Thyroid gland (tissue), 4 donors: ENCODE measurements around the gene AVPR1B. TPM values are rescaled to one million over a fixed set of nuclear protein-coding genes. Genes with fewer than 3 reads are reported as not detected.

Experiments
- DNase-seq, 2 donors: peaks; one replicate each; pipeline ENCODE4 v3.0.0-alpha.2; 2019
- H3K27ac ChIP-seq, 3 donors: fragments of 200-600 bp; sonication (generic); 1 replicate in 2 of 3; 2 replicates in 1 of 3; pipeline ENCODE4 v1.5.1; 2016 to 2019; ENCODE audit warnings: mild to moderate bottlenecking in 1 of 3, moderate library complexity in 1 of 3
- H3K27me3 ChIP-seq: fragments of 200-600 bp; sonication (generic); one replicate; pipeline ENCODE4 v1.5.1; 2019
- H3K36me3 ChIP-seq, 2 donors: fragments of 200-600 bp; sonication (generic); one replicate each; pipeline ENCODE4 v1.5.1; 2016 to 2019
- H3K4me1 ChIP-seq, 2 donors: fragments of 200-600 bp; sonication (generic); one replicate each; pipeline ENCODE4 v1.5.1; 2017 to 2019
- H3K4me3 ChIP-seq, 3 donors: fragments of 200-600 bp; sonication (generic); replicated peaks in 1 of 3; 1 replicate in 2 of 3; 2 replicates in 1 of 3; pipeline ENCODE4 v1.5.1; 2016; ENCODE audit warnings: mild to moderate bottlenecking in 1 of 3
- H3K9me3 ChIP-seq: fragments of 200-600 bp; sonication (generic); one replicate; pipeline ENCODE4 v1.5.1; 2017
- CTCF ChIP-seq, 6 experiments: fragments of 200-600 bp in 3 of 6; fragments of 450-650 bp in 3 of 6; sonication (generic) in 3 of 6; IDR thresholded peaks; one replicate each; pipeline ENCODE4 v1.5.1; 2016 to 2019; ENCODE audit warnings: antibody characterized with exemption in 6 of 6, mild to moderate bottlenecking in 2 of 6, inconsistent platforms in 1 of 6, moderate library complexity in 1 of 6
- POLR2A ChIP-seq, 2 donors: fragments of 450-650 bp; IDR thresholded peaks; one replicate each; pipeline ENCODE4 v1.6.1; 2017; ENCODE audit warnings: antibody characterized with exemption in 2 of 2, mild to moderate bottlenecking in 2 of 2, moderate library complexity in 1 of 2
- WGBS, 2 donors: methylation state at CpG; one replicate each; pipeline ENCODE4 v1.1.5; 2017; 5-methylcytosine and 5-hydroxymethylcytosine counted together
- intact Hi-C: fragments of 100-400 bp; cut with DNase I; formaldehyde crosslinking; loops from one replicate; pipeline ENCODE4 v1.15.1; 2023
- total RNA-seq, 4 donors: library from RNA; depleted of rRNA; stranded (reverse); fragments of >200 nt; gene quantifications; one replicate each; pipeline ENCODE4 v1.2.3, GENCODE V29; 2016

AVPR1B gene
- total RNA-seq, 4 donors from 2014 or later: 0.11 to 0.68 (median 0.38) TPM; not detected in 1

DNA sequence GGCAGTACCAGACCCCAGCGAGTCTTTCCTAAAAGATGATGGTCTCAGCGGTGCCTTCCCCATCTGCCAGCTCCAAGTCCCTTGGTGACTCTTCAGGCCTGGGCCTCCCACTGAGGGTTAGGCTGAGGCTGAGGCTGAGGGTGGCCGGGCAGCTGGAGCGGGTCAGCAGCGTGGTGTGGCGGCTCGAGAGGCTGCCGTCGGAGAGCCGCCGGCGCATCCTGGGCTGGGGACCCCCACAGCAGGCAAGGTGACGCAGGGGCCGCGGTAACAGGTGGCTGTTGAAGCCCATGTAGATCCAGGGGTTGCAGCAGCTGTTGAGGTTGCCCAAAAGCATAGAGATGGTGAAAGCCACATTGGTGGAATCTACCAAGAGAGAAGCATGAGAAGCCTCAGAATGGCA, 7.0 kb downstream of the AVPR1B start:
- H3K27me3 ChIP-seq: no peaks in the 10 kb centered on the region
- intact Hi-C loops: no loop called here
- H3K4me3 ChIP-seq: no peak overlapping the region
- no peak overlapping the region for H3K27ac ChIP-seq
- TF ChIP-seq CTCF (IDR thresholded peaks at IDR 0.05) (no peak), POLR2A (IDR thresholded peaks at IDR 0.05) (no peak)
- H3K36me3 ChIP-seq: no peaks in the 10 kb centered on the region
- H3K9me3 ChIP-seq: no peaks in the 10 kb centered on the region
- peaks cover 0 to 13% of the 10 kb centered on the region in 2 donors for H3K4me1 ChIP-seq
- WGBS, 2 donors: 97 to 99% methylated on average over 11 to 15 of the region's 15 CpGs
- DNase-seq: no peak

DNA sequence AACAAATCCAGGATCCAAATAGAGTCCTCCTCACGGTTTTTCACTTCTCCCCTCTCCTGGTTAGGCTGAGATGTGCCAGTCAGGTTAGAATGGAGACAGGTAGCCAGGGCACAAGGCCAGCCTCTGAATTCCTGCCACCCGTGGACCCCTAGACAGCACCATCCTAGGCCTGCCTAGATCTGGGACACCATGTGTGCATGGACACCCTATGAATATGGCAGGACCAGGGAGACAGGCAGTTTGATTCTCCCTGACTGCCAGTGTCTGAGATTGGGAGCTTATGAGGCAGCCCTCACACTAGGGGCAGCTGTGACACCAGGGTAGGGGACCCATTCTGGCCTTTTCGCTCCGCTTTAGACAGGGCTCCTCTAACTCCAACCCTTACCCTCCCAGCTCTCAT, 7.5 kb downstream of the AVPR1B start:
- TF ChIP-seq POLR2A (IDR thresholded peaks at IDR 0.05): no peak
- no peak for TF ChIP-seq CTCF (IDR thresholded peaks at IDR 0.05)
- Histone ChIP-seq H3K36me3 (no peaks in the 10 kb centered on the region), H3K27me3 (no peaks in the 10 kb centered on the region), H3K27ac (no peak overlapping the region), H3K9me3 (no peaks in the 10 kb centered on the region), H3K4me3 (no peak overlapping the region), H3K4me1 (peaks cover 0 to 13% of the 10 kb centered on the region in 2 donors)
- intact Hi-C loops: loop anchor here (2.0 to 10.0 kb wide), 4 partner anchors 75 to 315 kb away; no protein-coding TSS in a partner anchor
- 89 to 93% methylated on average over 4 of the region's 4 CpGs for WGBS, 2 donors
- DNase-seq: no peak

DNA sequence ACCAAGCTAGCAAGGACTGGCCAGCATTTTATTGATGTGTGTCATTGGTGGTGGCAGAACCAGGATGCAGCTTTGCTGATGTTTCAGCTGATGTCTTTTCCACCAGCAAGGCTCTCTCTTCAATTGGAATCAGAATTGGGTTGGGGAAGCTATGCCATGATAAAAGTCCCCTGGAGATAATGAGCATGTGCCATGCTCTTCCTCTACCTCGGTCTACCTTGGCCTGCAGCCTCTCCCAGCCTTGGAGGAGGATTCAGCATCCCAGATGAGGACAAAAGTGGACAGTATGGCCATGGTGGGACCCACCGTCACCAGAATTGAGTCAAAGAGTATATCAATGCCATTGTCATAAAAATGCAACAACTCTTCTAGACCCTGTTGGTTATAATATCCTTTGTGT, 8.6 kb downstream of the AVPR1B start:
- Histone ChIP-seq H3K36me3 (no peaks in the 10 kb centered on the region), H3K4me3 (no peak overlapping the region), H3K27me3 (no peaks in the 10 kb centered on the region), H3K9me3 (no peaks in the 10 kb centered on the region), H3K27ac (no peak overlapping the region), H3K4me1 (peaks cover 0 to 13% of the 10 kb centered on the region in 2 donors)
- 91% methylated on average over 2 of the region's 2 CpGs for WGBS, 2 donors
- no peak for TF ChIP-seq POLR2A (IDR thresholded peaks at IDR 0.05)
- no peak for TF ChIP-seq CTCF (IDR thresholded peaks at IDR 0.05)
- intact Hi-C loops: loop anchor here (2.0 to 10.0 kb wide), 4 partner anchors 74 to 314 kb away; no protein-coding TSS in a partner anchor
- DNase-seq: no peak

DNA sequence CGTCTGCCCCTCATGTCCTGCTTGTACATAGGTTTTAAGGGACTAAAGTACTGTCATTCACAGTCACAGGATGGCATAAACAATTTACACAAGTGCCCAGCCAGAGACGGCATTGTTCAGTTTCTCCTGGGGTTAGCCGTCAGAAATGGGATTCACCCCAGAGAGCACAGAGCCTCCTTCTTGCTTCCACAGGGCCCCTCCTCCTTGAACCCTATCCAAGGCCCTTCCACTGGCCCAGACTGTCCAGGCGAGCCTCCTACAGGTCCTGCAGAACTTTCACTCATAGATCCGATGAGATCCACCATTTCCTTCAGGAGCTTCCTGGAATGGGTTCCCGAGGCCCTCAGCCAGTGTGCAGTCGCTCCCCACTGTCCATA, 10.0 kb downstream of the AVPR1B start:
- Histone ChIP-seq H3K27ac (no peak overlapping the region), H3K4me3 (no peak overlapping the region), H3K4me1 (peaks cover 0 to 6% of the 10 kb centered on the region in 2 donors), H3K36me3 (no peaks in the 10 kb centered on the region), H3K27me3 (no peaks in the 10 kb centered on the region), H3K9me3 (no peaks in the 10 kb centered on the region)
- DNase-seq: no peak
- TF ChIP-seq POLR2A (IDR thresholded peaks at IDR 0.05): no peak
- TF ChIP-seq CTCF (IDR thresholded peaks at IDR 0.05): no peak
- intact Hi-C loops: loop anchor here (5.0 to 10.0 kb wide), 3 partner anchors 72 to 312 kb away; no protein-coding TSS in a partner anchor
- WGBS, 2 donors: 49 to 65% methylated on average over 6 to 7 of the region's 7 CpGs

GRCh38 chr1:206106328-206107167, 10.6 kb downstream of the AVPR1B start:
- Histone ChIP-seq H3K27me3 (no peaks in the 10 kb centered on the region), H3K9me3 (no peaks in the 10 kb centered on the region), H3K4me3 (no peak overlapping the region), H3K4me1 (peaks cover 0 to 6% of the 10 kb centered on the region in 2 donors), H3K27ac (peak overlapping the region; percentile 5 to 65 (median 51)), H3K36me3 (no peaks in the 10 kb centered on the region)
- WGBS, 2 donors: 30 to 31% methylated on average over 8 of the region's 8 CpGs
- TF ChIP-seq CTCF (IDR thresholded peaks at IDR 0.05) (peak; percentile 56 to 95 (median 86)), POLR2A (IDR thresholded peaks at IDR 0.05) (no peak)
- intact Hi-C loops: loop anchor here (5.0 to 10.0 kb wide), 3 partner anchors 72 to 312 kb away; no protein-coding TSS in a partner anchor
- DNase-seq: peak; percentile 86 to 90
